Umbilical cord (tissue), 2 donors: ENCODE measurements around the gene ZFPL1. TPM values are rescaled to one million over a fixed set of nuclear protein-coding genes. Genes with fewer than 3 reads are reported as not detected.
"Not testable (repeated sequence)": the region's sequence is repeated elsewhere in the genome, so short reads cannot be mapped to it uniquely, and the experiment has no call there.

Experiments
- DNase-seq: peaks from one replicate; pipeline ENCODE4 v3.0.0-alpha.2; 2015; ENCODE audit warnings: low spot score
- total RNA-seq: library from RNA; depleted of rRNA; stranded (reverse); fragments of >200 nt; gene quantifications from one replicate; pipeline ENCODE4 v1.2.3, GENCODE V29; 2014; ENCODE audit warnings: low replicate concordance; ENCODE audit not compliant: insufficient read depth

ZFPL1 gene
- total RNA-seq, 1 donor from 2014 or later: 28.6 TPM

GRCh38 chr11:65113839-65114238, 29.8 kb downstream of the ZFPL1 start:
- DNase-seq: no peak

- no peak for DNase-seq
Observed at GRCh38 chr11:65114538-65115171, 30.6 kb downstream of the ZFPL1 start.

- no peak for DNase-seq
Observed at GRCh38 chr11:65115361-65116082, 31.5 kb downstream of the ZFPL1 start.

GRCh38 chr11:65116370-65117205, 32.6 kb downstream of the ZFPL1 start:
- DNase-seq: no peak

- peak; percentile 99 for DNase-seq
Observed at GRCh38 chr11:65117206-65118096, 33.4 kb downstream of the ZFPL1 start, which contains the start of gene ZNHIT2. TSS of gene ZNHIT2 (minus strand) at chr11:65117701. CDS start at chr11:65117653, 48 bp downstream.

GRCh38 chr11:65118097-65118837, 34.2 kb downstream of the ZFPL1 start:
- DNase-seq: no peak

- DNase-seq: not testable (repeated sequence)
Observed at GRCh38 chr11:65118891-65119669, 35.1 kb downstream of the ZFPL1 start.

GRCh38 chr11:65119670-65119995, 35.6 kb downstream of the ZFPL1 start:
- DNase-seq: no peak

- DNase-seq: no peak
Observed at GRCh38 chr11:65120831-65121230, 36.8 kb downstream of the ZFPL1 start.

GRCh38 chr11:65121447-65121864, 37.4 kb downstream of the ZFPL1 start:
- no peak for DNase-seq

GRCh38 chr11:65121865-65122696, 38.1 kb downstream of the ZFPL1 start, which contains the start of the genes FAU and MRPL49:
TSS of gene FAU (minus strand) at chr11:65122134. CDS start at chr11:65121813, 321 bp downstream.
TSS of gene MRPL49 (plus strand) at chr11:65122321. CDS start at chr11:65122347, 26 bp downstream.
- DNase-seq: peak; percentile 99

- DNase-seq: no peak
Observed at GRCh38 chr11:65124480-65125196, 40.6 kb downstream of the ZFPL1 start.

- no peak for DNase-seq
Observed at GRCh38 chr11:65125197-65126056, 41.4 kb downstream of the ZFPL1 start.

- no peak for DNase-seq
Observed at GRCh38 chr11:65126624-65127274, 42.7 kb downstream of the ZFPL1 start.

- DNase-seq: no peak
Observed at GRCh38 chr11:65127473-65128181, 43.6 kb downstream of the ZFPL1 start.
